Adrenal gland (tissue), 12 donors: ENCODE data around the gene USF3. TPM values are rescaled to one million over a fixed set of nuclear protein-coding genes. Genes with fewer than 3 reads are reported as not detected.

ENCODE experiments used
- DNase-seq, 7 donors: peaks; one replicate each; pipeline ENCODE4 v3.0.0-alpha.2; 2019 to 2020
- H3K27ac ChIP-seq, 5 donors: fragments of 200-600 bp; sonication (generic) in 4 of 5; 1 replicate in 3 of 5; 2 replicates in 2 of 5; pipeline versions ENCODE4 v1.5.1 to v1.8.0; 2016 to 2020; ENCODE audit warnings: mild to moderate bottlenecking in 1 of 5
- H3K27me3 ChIP-seq: fragments of 200-600 bp; 2 replicates; pipeline ENCODE4 v1.8.0; 2021
- H3K36me3 ChIP-seq, 2 donors: fragments of 200-600 bp; replicated peaks in 1 of 2; 1 replicate in 1 of 2; 2 replicates in 1 of 2; pipeline versions ENCODE4 v1.5.1 to v1.8.0; 2018 to 2022
- H3K4me1 ChIP-seq, 2 donors: fragments of 200-600 bp; replicated peaks in 1 of 2; 1 replicate in 1 of 2; 2 replicates in 1 of 2; pipeline versions ENCODE4 v1.5.1 to v1.8.0; 2018 to 2021
- H3K4me3 ChIP-seq, 4 donors: fragments of 200-600 bp; sonication (generic) in 3 of 4; one replicate each; pipeline ENCODE4 v1.5.1; 2016 to 2018
- H3K9me3 ChIP-seq, 3 donors: fragments of 200-600 bp; sonication (generic) in 1 of 3; replicated peaks in 1 of 3; 1 replicate in 2 of 3; 2 replicates in 1 of 3; pipeline versions ENCODE4 v1.5.1 to v1.8.0; 2016 to 2021
- POLR2A ChIP-seq, 2 donors: fragments of 450-650 bp; IDR thresholded peaks; one replicate each; pipeline ENCODE4 v1.6.1; 2017; ENCODE audit warnings: antibody characterized with exemption in 2 of 2, mild to moderate bottlenecking in 2 of 2, moderate library complexity in 1 of 2
- WGBS, 4 donors: extraction: QIAGEN DNeasy Blood & Tissue Kit in 2 of 4; methylation state at CpG; one replicate each; pipeline versions ENCODE4 v1.1.5 to v1.1.7; 2013 to 2017; 5-methylcytosine and 5-hydroxymethylcytosine counted together
- intact Hi-C, 2 donors: fragments of 100-400 bp; cut with DNase I; formaldehyde crosslinking; loops; one replicate each; pipeline versions ENCODE4 v1.14.1 to v1.15.0; 2022 to 2023
- polyA plus RNA-seq, 3 donors: library from polyadenylated mRNA; stranded (reverse); fragments of 200-250 nt in 2 of 3; fragments of 350-450 nt in 1 of 3; fragmentation: Illumina TruSeq in 1 of 3; extraction: RNeasy Lipid Tissue Mini Kit (QIAGEN cat#74804) in 1 of 3; gene quantifications; one replicate each; pipeline ENCODE4 v1.2.3, GENCODE V29; 2013 to 2014
- total RNA-seq, 9 donors: library from RNA; depleted of rRNA in 4 of 9; stranded (reverse); fragments of >200 nt in 4 of 9; fragments of 120-200 nt in 1 of 9; fragmentation: NEBNext Ultra II Directional in 1 of 9; extraction: Animal tissue kit (Norgen Biotek cat#: 25700) in 1 of 9; gene quantifications; one replicate each; pipeline versions ENCODE4 v1.1.0 to v1.2.4, GENCODE V29; 2013 to 2023
- TF ChIP-seq, protein P1 (sequence below), 6 experiments: fragments of 450-650 bp in 4 of 6; fragments of 200-600 bp in 2 of 6; sonication (generic) in 1 of 6; IDR thresholded peaks; 1 replicate in 5 of 6; 2 replicates in 1 of 6; pipeline versions ENCODE4 v1.5.1 to v1.8.0; 2016 to 2021; ENCODE audit warnings: antibody characterized with exemption in 6 of 6, mild to moderate bottlenecking in 2 of 6, moderate library complexity in 1 of 6
- donor health status: healthy with polysubstance abuse.
- donor health status: Bipolar disorder and iron deficiency.
- donor health status: DM: yes; HTN: yes; CAD: no.
- donor health status: DM: no; HTN: no; CAD: no.
- donor health status: DM: no; HTN: no; CAD: no.
- donor health status: DM: yes; HTN: yes; CAD: no.

USF3 gene
- total and polyA plus RNA-seq, 12 donors, result 3.9 to 22.4 (median 14.4) TPM

DNA sequence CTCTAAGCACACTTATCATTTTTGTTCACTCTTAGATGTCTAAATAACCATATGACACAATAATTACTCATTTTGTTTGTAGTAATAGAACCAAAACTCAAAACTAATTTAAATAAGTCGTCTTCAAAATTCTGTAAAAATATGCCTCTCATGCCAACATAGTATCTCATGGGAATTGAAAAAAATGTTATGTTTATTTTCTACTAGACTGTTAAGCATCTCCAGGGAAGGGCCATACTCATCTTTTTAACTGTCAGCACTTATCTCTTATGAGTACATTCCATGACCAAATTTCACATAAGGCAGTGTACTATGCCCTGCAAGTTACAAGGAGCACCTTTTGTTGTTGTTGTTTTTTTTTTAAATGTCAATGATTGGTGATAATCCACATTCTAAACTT, 18.3 kb upstream of the USF3 start:
- H3K27me3 ChIP-seq, result no peaks in the 10 kb centered on the region
- 45 to 74% (median 63%) methylated on average over 1 of the region's 1 CpG for WGBS, 4 donors
- no peaks in the 10 kb centered on the region for H3K9me3 ChIP-seq
- H3K27ac ChIP-seq, result no peak overlapping the region
- TF ChIP-seq, protein P1, sequence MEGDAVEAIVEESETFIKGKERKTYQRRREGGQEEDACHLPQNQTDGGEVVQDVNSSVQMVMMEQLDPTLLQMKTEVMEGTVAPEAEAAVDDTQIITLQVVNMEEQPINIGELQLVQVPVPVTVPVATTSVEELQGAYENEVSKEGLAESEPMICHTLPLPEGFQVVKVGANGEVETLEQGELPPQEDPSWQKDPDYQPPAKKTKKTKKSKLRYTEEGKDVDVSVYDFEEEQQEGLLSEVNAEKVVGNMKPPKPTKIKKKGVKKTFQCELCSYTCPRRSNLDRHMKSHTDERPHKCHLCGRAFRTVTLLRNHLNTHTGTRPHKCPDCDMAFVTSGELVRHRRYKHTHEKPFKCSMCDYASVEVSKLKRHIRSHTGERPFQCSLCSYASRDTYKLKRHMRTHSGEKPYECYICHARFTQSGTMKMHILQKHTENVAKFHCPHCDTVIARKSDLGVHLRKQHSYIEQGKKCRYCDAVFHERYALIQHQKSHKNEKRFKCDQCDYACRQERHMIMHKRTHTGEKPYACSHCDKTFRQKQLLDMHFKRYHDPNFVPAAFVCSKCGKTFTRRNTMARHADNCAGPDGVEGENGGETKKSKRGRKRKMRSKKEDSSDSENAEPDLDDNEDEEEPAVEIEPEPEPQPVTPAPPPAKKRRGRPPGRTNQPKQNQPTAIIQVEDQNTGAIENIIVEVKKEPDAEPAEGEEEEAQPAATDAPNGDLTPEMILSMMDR (IDR thresholded peaks at IDR 0.05), result no peak
- no peak for TF ChIP-seq POLR2A (IDR thresholded peaks at IDR 0.05)
- DNase-seq, result no peak
- H3K36me3 ChIP-seq, result no peaks in the 10 kb centered on the region
- H3K4me1 ChIP-seq, result peaks cover 0 to 7% of the 10 kb centered on the region in 2 donors
- H3K4me3 ChIP-seq, result no peak overlapping the region
- intact Hi-C loops, result no loop called here

DNA sequence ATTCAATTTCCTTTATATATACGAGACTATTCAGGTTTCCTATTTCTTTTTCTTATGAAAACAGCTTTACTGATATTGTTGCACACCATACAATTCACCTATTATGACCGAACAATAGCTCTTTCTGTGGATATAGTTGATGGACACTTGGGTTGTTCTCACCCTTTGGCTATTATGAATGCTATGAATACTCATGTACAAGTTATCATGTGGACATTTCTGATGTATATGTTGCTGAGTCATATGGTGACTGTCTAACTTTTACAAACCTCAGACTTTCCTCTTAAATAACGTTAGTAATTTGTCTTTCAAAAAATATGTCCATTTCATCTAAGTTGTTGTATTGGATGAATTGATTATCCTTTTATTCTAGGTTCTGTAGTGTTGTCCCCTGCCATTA, 15.7 kb upstream of the USF3 start:
- Histone ChIP-seq H3K27ac (no peak overlapping the region), H3K36me3 (no peaks in the 10 kb centered on the region), H3K4me1 (no peaks in the 10 kb centered on the region), H3K9me3 (no peaks in the 10 kb centered on the region), H3K4me3 (no peak overlapping the region), H3K27me3 (no peaks in the 10 kb centered on the region)
- 50 to 57% (median 51%) methylated on average over 3 of the region's 3 CpGs for WGBS, 4 donors
- DNase-seq, result no peak
- TF ChIP-seq, protein P1 (IDR thresholded peaks at IDR 0.05), result no peak
- no peak for TF ChIP-seq POLR2A (IDR thresholded peaks at IDR 0.05)
- intact Hi-C loops, result no loop called here

DNA sequence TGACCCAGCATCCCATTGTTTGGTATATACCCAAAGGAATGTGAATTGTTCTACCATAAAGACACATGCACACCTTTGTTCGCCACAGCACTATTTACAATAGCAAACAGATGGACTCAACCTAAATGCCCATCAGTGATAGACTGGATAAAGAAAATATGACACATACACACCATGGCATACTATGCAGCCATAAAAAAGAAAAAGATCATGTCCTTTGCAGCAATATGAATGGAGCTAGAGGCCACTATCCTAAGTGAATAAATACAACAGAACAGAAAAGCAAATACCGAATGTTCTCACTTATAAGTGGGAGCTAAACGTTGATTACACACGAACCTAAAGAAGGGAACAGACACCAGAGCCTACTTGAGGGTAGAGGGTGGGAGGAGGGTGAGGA, 11.4 kb upstream of the USF3 start:
- intact Hi-C loops, result no loop called here

DNA sequence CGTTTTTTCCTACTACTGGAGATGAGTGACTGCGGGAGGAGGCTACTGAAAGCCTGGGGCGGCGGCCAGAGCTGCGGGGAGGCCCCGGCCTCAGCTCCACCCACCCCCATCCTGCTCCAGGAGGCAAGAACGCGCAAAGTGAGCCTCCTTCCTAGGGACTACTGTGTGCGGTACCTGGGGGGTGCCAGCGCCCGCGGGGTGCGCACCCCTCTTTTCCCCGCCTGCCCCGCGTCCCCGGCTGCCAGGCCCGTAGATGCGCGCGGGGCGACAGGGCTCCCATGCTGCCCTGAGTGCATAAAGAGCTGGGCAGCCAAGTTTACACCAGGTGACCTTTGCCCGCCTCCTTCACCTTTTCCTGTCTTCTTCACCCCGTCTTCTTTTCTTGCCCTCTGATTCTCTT, 2.5 kb upstream of the USF3 start:
- peaks cover 7 to 26% of the 10 kb centered on the region in 2 donors for H3K4me1 ChIP-seq
- H3K36me3 ChIP-seq, result no peaks in the 10 kb centered on the region
- 21 to 33% (median 29%) methylated on average over 18 to 24 of the region's 24 CpGs for WGBS, 4 donors
- intact Hi-C loops, result no loop called here
- peak overlapping the region in 1 of 5 donors; percentile 98 for H3K27ac ChIP-seq
- peak overlapping the region in 1 of 4 donors; percentile 10 for H3K4me3 ChIP-seq
- DNase-seq, result no peak
- H3K9me3 ChIP-seq, result no peaks in the 10 kb centered on the region
- H3K27me3 ChIP-seq, result no peaks in the 10 kb centered on the region
- TF ChIP-seq POLR2A (IDR thresholded peaks at IDR 0.05), result no peak
- TF ChIP-seq, protein P1 (IDR thresholded peaks at IDR 0.05), result no peak

More for the DNA sequence above, 11.4 kb upstream of the USF3 start:
- TF ChIP-seq, protein P1 (IDR thresholded peaks at IDR 0.05), result no peak
- TF ChIP-seq POLR2A (IDR thresholded peaks at IDR 0.05), result no peak
- Histone ChIP-seq H3K27ac (no peak overlapping the region), H3K9me3 (no peaks in the 10 kb centered on the region), H3K4me3 (no peak overlapping the region), H3K27me3 (no peaks in the 10 kb centered on the region), H3K36me3 (no peaks in the 10 kb centered on the region), H3K4me1 (no peaks in the 10 kb centered on the region)
- no peak for DNase-seq
- 83 to 95% (median 90%) methylated on average over 4 of the region's 4 CpGs for WGBS, 4 donors
